ENCODE data around the gene GPR35.

The GPR35 gene

GRCh38 chr2:240582781-240583180 is 42.5 kb upstream of the GPR35 start:
- WGBS (ENCODE audit: insufficient coverage, insufficient read length): no CpG with 5 or more reads among the region's 3 CpGs

GRCh38 chr2:240583774-240584173 is 41.5 kb upstream of the GPR35 start:
- no peak overlapping the region for H3K4me3 ChIP-seq (ENCODE audit: low read length)
- no peaks in the 10 kb centered on the region for H3K36me3 ChIP-seq (ENCODE audit: control insufficient read depth, insufficient read depth, low read length)
- H3K27ac ChIP-seq (ENCODE audit: low read length): no peak overlapping the region
- no peaks in the 10 kb centered on the region for H3K9me3 ChIP-seq (ENCODE audit: control insufficient read depth, insufficient read depth, low read length)
- peaks cover 10% of the 10 kb centered on the region for H3K4me1 ChIP-seq (ENCODE audit: control insufficient read depth, insufficient read depth, low read length)
- WGBS (ENCODE audit: insufficient coverage, insufficient read length): no CpG with 5 or more reads among the region's 4 CpGs
- no peak for DNase-seq (ENCODE audit: low read depth, low spot score)
- no peaks in the 10 kb centered on the region for H3K27me3 ChIP-seq (ENCODE audit: control insufficient read depth, insufficient read depth, low read length)

More at GRCh38 chr2:240582781-240583180, 42.5 kb upstream of the GPR35 start:
- H3K9me3 ChIP-seq (ENCODE audit: control insufficient read depth, insufficient read depth, low read length): no peaks in the 10 kb centered on the region
- H3K27me3 ChIP-seq (ENCODE audit: control insufficient read depth, insufficient read depth, low read length): no peaks in the 10 kb centered on the region
- no peak for DNase-seq (ENCODE audit: low read depth, low spot score)
- no peak overlapping the region for H3K4me3 ChIP-seq (ENCODE audit: low read length)
- H3K36me3 ChIP-seq (ENCODE audit: control insufficient read depth, insufficient read depth, low read length): no peaks in the 10 kb centered on the region
- H3K4me1 ChIP-seq (ENCODE audit: control insufficient read depth, insufficient read depth, low read length): peaks cover 8% of the 10 kb centered on the region
- H3K27ac ChIP-seq (ENCODE audit: low read length): no peak overlapping the region

GRCh38 chr2:240584486-240585031 is 40.7 kb upstream of the GPR35 start:
- DNase-seq (ENCODE audit: low read depth, low spot score): no peak
- WGBS (ENCODE audit: insufficient coverage, insufficient read length): no CpG with 5 or more reads among the region's 4 CpGs
- peaks cover 9% of the 10 kb centered on the region for H3K4me1 ChIP-seq (ENCODE audit: control insufficient read depth, insufficient read depth, low read length)
- no peaks in the 10 kb centered on the region for H3K27me3 ChIP-seq (ENCODE audit: control insufficient read depth, insufficient read depth, low read length)
- no peak overlapping the region for H3K4me3 ChIP-seq (ENCODE audit: low read length)
- no peak overlapping the region for H3K27ac ChIP-seq (ENCODE audit: low read length)
- peaks cover 3% of the 10 kb centered on the region; the same call in 1 of the 2 replicates for H3K36me3 ChIP-seq (ENCODE audit: control insufficient read depth, insufficient read depth, low read length)
- no peaks in the 10 kb centered on the region for H3K9me3 ChIP-seq (ENCODE audit: control insufficient read depth, insufficient read depth, low read length)

- H3K4me3 ChIP-seq (ENCODE audit: low read length): peak overlapping the region; percentile 96; the same call in 1 of the 2 replicates
- no peak for DNase-seq (ENCODE audit: low read depth, low spot score)
- H3K4me1 ChIP-seq (ENCODE audit: control insufficient read depth, insufficient read depth, low read length): peaks cover 8% of the 10 kb centered on the region
- no peak overlapping the region for H3K27ac ChIP-seq (ENCODE audit: low read length)
- no peaks in the 10 kb centered on the region for H3K9me3 ChIP-seq (ENCODE audit: control insufficient read depth, insufficient read depth, low read length)
- no peaks in the 10 kb centered on the region for H3K27me3 ChIP-seq (ENCODE audit: control insufficient read depth, insufficient read depth, low read length)
- peaks cover 3% of the 10 kb centered on the region; the same call in 1 of the 2 replicates for H3K36me3 ChIP-seq (ENCODE audit: control insufficient read depth, insufficient read depth, low read length)
- WGBS (ENCODE audit: insufficient coverage, insufficient read length): no CpG with 5 or more reads among the region's 6 CpGs
These were observed 40.2 kb upstream of the GPR35 start for GRCh38 chr2:240585101-240585500.

- no peak for DNase-seq (ENCODE audit: low read depth, low spot score)
- peak overlapping the region; percentile 96 for H3K4me3 ChIP-seq (ENCODE audit: low read length)
- no peaks in the 10 kb centered on the region for H3K27me3 ChIP-seq (ENCODE audit: control insufficient read depth, insufficient read depth, low read length)
- peaks cover 8% of the 10 kb centered on the region for H3K4me1 ChIP-seq (ENCODE audit: control insufficient read depth, insufficient read depth, low read length)
- no peaks in the 10 kb centered on the region for H3K9me3 ChIP-seq (ENCODE audit: control insufficient read depth, insufficient read depth, low read length)
- no peak overlapping the region for H3K27ac ChIP-seq (ENCODE audit: low read length)
- no CpG with 5 or more reads among the region's 20 CpGs for WGBS (ENCODE audit: insufficient coverage, insufficient read length)
- peaks cover 3% of the 10 kb centered on the region; the same call in 1 of the 2 replicates for H3K36me3 ChIP-seq (ENCODE audit: control insufficient read depth, insufficient read depth, low read length)
These were observed 39.5 kb upstream of the GPR35 start for GRCh38 chr2:240585681-240586197.

- Histone ChIP-seq H3K27me3 (ENCODE audit: control insufficient read depth, insufficient read depth, low read length) (no peaks in the 10 kb centered on the region), H3K4me1 (ENCODE audit: control insufficient read depth, insufficient read depth, low read length) (peaks cover 8% of the 10 kb centered on the region), H3K9me3 (ENCODE audit: control insufficient read depth, insufficient read depth, low read length) (no peaks in the 10 kb centered on the region), H3K4me3 (ENCODE audit: low read length) (peak within 1 kb of the TSS; percentile 96), H3K36me3 (ENCODE audit: control insufficient read depth, insufficient read depth, low read length) (peaks cover 3% of the 10 kb centered on the region; the same call in 1 of the 2 replicates), H3K27ac (ENCODE audit: low read length) (no peak within 1 kb of the TSS)
- WGBS (ENCODE audit: insufficient coverage, insufficient read length): no CpG with 5 or more reads among the region's 88 CpGs
- peak; percentile 80 for DNase-seq (ENCODE audit: low read depth, low spot score)
These were observed 38.9 kb upstream of the GPR35 start, which contains the start of gene CAPN10 for GRCh38 chr2:240586198-240586918. CAPN10 (plus strand) TSS chr2:240586734; CDS start chr2:240586912, 178 bp downstream.

GRCh38 chr2:240586919-240587800 is 38.1 kb upstream of the GPR35 start:
- Histone ChIP-seq H3K36me3 (ENCODE audit: control insufficient read depth, insufficient read depth, low read length) (peaks cover 7% of the 10 kb centered on the region), H3K27ac (ENCODE audit: low read length) (no peak overlapping the region), H3K4me1 (ENCODE audit: control insufficient read depth, insufficient read depth, low read length) (peaks cover 8% of the 10 kb centered on the region), H3K9me3 (ENCODE audit: control insufficient read depth, insufficient read depth, low read length) (no peaks in the 10 kb centered on the region), H3K27me3 (ENCODE audit: control insufficient read depth, insufficient read depth, low read length) (no peaks in the 10 kb centered on the region), H3K4me3 (ENCODE audit: low read length) (peak overlapping the region; percentile 96; the same call in 1 of the 2 replicates)
- no peak for DNase-seq (ENCODE audit: low read depth, low spot score)
- WGBS (ENCODE audit: insufficient coverage, insufficient read length): no CpG with 5 or more reads among the region's 62 CpGs

- WGBS (ENCODE audit: insufficient coverage, insufficient read length): no CpG with 5 or more reads among the region's 10 CpGs
- H3K4me3 ChIP-seq (ENCODE audit: low read length): no peak overlapping the region; the same call in 1 of the 2 replicates
- H3K36me3 ChIP-seq (ENCODE audit: control insufficient read depth, insufficient read depth, low read length): peaks cover 7% of the 10 kb centered on the region
These were observed 37.1 kb upstream of the GPR35 start for GRCh38 chr2:240588006-240588655.

GRCh38 chr2:240588669-240589068 is 36.6 kb upstream of the GPR35 start:
- H3K27me3 ChIP-seq (ENCODE audit: control insufficient read depth, insufficient read depth, low read length): no peaks in the 10 kb centered on the region
- H3K9me3 ChIP-seq (ENCODE audit: control insufficient read depth, insufficient read depth, low read length): no peaks in the 10 kb centered on the region
- peaks cover 11% of the 10 kb centered on the region for H3K36me3 ChIP-seq (ENCODE audit: control insufficient read depth, insufficient read depth, low read length)
- no peak overlapping the region for H3K4me3 ChIP-seq (ENCODE audit: low read length)
- no peak overlapping the region for H3K27ac ChIP-seq (ENCODE audit: low read length)
- H3K4me1 ChIP-seq (ENCODE audit: control insufficient read depth, insufficient read depth, low read length): peaks cover 8% of the 10 kb centered on the region
- 100% methylated on average over 1 of the region's 4 CpGs for WGBS (ENCODE audit: insufficient coverage, insufficient read length)
- DNase-seq (ENCODE audit: low read depth, low spot score): no peak

More at GRCh38 chr2:240588006-240588655, 37.1 kb upstream of the GPR35 start:
- Histone ChIP-seq H3K27me3 (ENCODE audit: control insufficient read depth, insufficient read depth, low read length) (no peaks in the 10 kb centered on the region), H3K9me3 (ENCODE audit: control insufficient read depth, insufficient read depth, low read length) (no peaks in the 10 kb centered on the region), H3K4me1 (ENCODE audit: control insufficient read depth, insufficient read depth, low read length) (peaks cover 8% of the 10 kb centered on the region), H3K27ac (ENCODE audit: low read length) (no peak overlapping the region)
- no peak for DNase-seq (ENCODE audit: low read depth, low spot score)
